Left renal cortex interstitium (tissue), 4 donors: ENCODE measurements around the gene CRTAC1. TPM values are rescaled to one million over a fixed set of nuclear protein-coding genes. Genes with fewer than 3 reads are reported as not detected.

Experiments
- DNase-seq, 4 donors: peaks; one replicate each; pipeline ENCODE4 v3.0.0-alpha.2; 2013; ENCODE audit warnings: low read depth in 4 of 4, low spot score in 2 of 4, missing footprints in 1 of 4
- polyA plus RNA-seq, 4 donors: library from polyadenylated mRNA; unstranded; fragments of 120-200 nt; gene quantifications; one replicate each; pipeline ENCODE4 v1.2.1, GENCODE V29; 2013; ENCODE audit not compliant: insufficient read length in 4 of 4

The CRTAC1 gene
- polyA plus RNA-seq, 4 donors = 22.5 to 48.4 (median 29.9) TPM

DNA sequence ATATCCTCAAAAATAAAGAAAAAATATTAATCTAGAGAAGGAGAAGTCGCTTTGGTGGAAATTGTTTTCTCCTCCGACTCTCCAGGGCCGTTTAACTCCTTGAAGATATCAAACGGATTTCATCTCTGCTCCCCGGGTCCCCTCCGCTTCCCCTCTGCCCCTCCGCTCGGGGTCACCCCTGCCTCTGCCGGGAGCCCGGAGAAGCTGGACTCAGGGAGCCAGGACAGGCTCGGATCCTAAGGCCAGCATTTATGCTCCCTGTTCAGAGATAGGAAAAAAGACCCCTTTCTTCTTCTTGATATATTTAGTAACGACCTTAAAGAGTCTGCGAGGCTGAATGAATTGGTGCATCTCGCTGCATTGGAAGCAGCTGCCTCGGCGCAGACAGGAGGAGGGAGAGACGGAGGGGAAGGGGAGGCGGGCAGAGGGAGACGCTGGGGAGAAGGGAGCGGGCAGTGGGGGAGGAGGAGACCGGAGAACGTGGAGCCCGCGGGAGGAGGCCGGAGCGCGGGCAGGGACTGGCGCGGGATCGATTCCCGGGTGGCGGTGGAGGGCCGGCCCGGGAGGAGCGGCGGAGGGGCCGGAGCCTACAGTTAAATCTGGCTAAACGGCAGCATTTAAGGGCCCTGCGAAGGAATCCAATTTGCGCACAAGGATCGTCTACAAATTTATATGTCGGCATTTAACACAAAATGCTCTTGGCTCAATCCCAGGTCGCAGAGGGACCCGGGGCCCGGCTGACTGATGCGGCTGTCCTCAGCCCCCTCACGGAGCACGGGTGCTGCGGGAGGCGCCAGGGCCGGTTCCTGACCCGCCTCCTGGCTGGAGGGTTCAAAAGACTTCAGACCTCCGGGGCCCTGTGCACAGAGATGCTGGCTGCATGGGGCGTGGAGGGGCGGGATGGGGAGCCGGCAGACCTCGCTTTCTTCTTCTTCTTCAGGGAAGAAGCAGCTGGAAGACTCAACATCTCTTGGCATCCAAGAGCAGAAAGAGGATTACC is 55.6 kb downstream of the CRTAC1 start:
- no peak for DNase-seq

DNA sequence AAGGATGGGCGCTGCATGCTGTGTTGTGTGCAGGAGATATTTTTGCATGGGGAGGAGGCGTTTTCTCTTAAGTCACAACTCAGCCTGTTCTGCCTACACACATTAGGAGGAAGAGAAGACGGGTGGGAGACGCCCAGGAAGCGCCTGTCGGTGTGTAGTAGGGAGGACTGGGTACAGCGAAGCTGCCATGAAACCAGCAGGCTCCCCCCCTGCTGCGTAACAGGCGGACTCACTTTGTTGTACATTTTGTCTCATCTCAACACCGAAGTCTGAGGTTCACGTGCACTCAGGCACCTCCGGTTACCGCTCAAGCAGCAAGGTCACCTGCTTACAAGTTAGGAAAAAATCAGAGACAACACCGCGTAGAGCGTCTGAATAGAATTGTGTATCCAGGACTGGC is 56.3 kb downstream of the CRTAC1 start:
- DNase-seq = no peak

DNA sequence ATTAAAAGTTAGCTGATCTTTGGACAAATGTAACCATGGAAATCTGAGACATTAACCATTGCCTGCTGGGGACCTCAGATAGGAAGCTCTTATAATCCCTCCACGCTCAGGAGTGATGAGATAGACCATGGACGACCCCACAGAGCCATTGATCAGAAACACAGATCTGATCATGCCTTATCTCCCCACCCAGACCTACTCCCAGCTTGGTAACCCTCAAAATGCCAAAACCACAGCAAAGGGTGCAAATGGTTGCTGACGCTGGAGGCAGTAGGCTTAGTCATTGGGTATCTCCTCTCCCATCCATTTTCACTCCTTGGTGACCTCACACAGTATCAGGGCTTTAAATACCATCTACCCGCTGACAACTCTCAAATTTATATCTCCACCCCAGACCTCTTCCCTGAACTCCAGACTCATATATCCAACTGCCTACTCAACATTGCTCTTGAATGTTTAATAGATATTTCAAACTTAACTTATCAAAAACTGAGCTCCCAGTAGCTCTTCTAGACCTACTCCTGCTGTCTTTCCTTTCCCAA is 60.8 kb downstream of the CRTAC1 start:
- DNase-seq = no peak

DNA sequence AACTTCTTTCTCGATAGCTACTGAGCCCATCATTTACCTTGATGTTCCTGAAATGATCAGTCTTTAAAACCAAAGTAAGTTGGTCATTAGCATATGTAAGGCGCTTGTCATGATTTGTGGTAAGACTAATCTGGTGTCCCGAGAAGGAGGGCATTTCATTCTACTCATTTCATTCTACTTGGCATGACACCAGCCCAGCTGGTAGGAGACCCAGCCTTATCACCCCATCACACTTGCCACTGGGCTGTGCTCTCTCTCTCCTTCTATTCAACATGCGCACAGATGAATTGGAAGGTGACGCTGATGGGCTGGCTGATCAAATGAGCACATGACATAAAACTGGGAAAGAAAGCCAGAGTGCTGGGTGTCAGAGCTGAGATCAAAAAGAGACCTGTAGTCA is 65.7 kb downstream of the CRTAC1 start:
- DNase-seq = no peak

DNA sequence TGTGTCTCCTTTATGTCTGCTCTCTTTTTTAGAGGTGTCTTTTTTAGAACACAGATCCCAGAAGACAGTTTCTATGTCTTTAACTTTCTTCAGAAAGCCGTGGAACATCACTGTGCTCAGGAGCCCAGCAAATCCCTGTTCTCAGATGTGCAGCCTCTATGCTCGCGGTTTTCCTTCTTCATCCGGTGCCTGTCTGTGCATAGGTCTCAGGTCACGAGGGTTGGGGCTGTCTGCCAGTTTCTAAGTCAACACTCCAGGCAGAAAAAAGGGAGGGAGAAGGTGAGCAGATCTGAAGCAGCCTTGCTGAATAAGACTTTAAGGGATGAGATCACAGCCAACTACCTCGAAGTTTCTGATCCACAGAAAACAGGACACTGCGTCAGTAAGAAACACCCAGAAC is 68.5 kb downstream of the CRTAC1 start:
- no peak for DNase-seq

DNA sequence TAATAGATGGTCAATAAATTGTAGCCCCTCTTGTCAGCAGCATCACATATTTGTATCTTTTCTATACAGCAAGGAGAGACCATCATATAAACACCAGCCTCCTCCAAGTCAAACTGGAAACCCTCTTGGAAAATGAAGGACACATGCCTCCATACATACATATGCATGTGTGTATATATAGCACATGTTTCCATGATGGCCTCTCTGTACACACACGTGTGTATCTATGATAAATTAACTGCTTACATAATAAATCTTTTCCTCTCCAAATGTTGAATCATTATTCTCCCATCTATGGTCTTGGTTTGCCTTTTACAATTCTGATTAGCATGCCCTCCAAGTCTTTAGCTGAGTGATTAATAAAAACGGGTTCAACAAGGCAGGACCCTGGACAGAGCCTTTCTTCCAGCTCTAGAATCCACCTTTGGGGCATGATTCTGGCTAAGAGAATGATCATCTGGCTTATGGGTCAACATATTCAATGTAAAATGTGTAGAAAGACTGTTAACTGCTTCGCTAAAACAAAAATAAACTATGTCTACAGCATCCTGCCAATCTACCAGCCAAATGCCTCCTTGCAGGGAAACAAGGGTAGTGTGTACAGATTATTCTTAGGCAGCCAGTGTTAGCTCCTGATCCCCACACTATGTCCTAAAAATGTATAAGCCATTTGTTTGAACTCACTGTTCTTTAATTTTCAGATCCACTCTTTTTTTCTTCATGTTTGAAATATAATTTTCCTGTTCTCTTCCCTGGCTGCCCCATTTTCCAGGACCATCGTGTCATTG is 70.0 kb downstream of the CRTAC1 start:
- no peak for DNase-seq

DNA sequence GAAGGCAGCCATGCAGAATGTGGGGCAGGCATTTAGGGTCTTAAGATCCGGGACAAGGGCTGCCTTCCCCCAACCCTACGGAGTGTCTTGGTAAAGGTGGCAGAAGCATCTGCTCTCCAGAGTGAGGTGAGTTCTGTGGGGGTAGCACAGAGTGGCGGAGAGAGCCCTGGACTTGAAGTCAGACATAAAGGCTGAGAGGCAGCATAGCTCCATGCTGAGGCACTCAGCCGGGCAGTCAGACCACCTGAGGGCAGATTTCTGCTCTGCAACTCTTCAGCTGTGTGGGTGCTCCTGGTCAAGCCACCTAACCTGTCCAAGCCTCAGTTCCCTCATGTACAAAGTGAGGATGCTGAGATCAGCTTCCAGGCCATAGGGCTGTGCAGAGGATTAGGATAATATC is 81.0 kb downstream of the CRTAC1 start:
- no peak for DNase-seq

DNA sequence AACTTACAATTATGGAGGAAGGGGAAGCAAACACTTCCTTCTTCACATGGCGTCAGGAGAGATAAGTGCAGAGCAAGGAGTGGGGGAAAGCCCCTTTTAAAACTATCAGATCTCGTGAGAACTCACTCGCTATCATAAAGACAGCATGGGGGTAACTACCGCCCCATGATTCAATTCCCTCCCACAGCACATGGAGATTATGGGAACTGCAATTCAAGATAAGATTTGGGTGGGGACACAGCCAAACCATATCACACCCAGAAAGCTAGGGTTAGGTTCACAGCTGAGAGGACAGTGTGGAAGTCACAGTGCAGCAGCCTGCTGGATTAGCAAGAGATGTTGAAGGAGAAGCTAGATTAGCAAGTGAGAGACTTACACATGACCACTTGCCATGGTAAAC is 81.6 kb downstream of the CRTAC1 start:
- no peak for DNase-seq

DNA sequence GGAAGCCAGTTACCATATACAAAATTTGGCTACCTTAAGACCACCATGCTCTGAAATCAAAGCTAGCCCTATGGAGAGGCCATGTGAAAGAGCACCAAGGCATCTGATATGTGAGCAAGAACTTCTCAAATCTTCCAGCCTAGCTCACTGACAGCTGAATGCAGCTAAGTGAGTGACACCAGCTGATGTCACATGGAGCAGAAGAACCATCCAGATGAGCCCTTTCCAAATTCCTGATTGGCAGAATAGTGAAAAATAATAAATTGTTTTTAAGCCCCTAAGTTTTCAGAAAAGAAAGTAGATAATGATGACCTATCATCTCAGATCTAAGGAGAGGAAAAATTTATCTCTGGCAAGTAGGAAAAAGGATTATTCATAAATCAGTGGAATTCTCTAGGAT is 85.6 kb downstream of the CRTAC1 start:
- no peak for DNase-seq

DNA sequence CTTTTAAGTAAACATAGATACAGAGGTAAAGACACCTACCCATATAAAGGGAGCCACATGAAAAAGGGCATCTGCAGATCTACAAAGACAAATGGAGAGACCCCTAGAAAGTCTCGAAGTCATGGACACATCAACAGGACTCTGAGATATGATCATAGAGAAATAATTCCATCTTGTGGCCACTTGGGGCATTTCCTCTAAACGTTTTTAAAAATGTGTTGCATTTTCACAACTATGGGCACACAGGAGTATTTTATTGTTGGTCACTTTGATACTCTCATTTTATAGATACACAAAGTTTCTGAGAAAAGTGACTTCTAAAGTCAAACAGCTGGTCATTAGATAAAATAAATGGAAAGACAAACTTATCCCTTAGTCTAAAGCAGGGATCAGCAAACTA is 87.1 kb downstream of the CRTAC1 start:
- DNase-seq = no peak

DNA sequence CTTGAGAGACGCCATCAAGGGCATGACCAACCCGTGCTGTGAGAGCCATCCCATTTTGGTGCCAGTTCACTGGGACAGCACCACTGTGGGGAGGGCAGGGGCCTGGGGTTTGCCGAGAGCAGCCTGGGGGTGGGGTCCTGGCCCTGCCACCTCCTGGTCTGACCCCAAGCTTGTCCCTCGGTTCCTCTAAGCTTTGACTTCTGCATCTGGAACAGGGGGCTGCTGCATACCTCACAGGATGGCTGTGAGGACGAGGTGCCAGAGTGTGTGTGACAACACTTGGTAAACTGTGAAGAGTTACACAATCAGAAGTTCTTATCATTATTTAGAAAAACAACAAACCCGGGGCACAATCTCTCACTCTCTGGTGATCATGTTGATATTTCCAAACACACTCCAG is 89.9 kb downstream of the CRTAC1 start:
- DNase-seq = no peak

DNA sequence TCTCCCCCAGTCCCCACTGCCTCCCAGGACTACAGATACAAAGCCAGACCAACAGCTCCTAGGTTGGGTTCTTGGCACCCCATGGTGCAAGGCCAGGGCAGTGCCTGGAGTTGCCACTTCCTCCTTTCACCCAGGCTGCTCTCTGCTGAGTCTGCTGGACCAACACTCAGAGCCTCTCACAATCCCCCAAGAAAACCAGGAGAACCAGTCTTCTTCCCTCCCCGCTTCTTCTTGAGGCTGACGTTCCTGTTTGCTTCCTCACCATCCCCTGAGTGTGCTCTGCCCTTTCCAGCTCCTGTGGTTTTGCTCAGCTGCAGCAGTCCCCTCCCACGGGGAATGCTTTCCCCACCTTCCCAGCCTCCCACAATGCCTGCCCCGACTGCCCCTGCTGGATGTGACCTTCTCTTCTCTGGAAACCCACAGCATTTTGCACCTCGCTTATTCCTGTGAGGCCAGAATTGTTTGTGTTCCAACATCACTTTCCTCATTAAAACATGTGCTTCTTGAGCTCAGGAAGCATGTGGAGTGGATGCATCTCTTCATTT is 90.9 kb downstream of the CRTAC1 start:
- DNase-seq = no peak

DNA sequence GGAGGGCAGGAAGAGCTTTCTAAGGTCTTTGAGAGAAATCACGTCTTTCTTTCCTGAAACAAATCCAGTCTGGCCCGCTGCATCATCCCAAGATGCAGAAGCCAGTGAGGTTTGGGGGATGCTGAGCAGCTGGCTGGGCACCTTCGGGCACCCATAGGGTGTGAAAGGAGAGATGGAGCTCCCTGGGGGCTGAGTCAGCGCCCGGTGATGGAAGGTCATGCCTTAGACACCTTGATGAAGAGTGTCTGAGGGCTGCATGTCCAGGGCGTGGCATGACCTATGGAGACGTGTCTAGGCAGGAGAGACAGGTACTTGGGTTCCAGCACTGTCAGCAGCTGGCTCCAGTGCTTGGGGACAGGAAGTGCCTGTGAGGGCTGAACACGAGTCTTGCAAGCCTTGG is 92.5 kb downstream of the CRTAC1 start:
- no peak for DNase-seq

DNA sequence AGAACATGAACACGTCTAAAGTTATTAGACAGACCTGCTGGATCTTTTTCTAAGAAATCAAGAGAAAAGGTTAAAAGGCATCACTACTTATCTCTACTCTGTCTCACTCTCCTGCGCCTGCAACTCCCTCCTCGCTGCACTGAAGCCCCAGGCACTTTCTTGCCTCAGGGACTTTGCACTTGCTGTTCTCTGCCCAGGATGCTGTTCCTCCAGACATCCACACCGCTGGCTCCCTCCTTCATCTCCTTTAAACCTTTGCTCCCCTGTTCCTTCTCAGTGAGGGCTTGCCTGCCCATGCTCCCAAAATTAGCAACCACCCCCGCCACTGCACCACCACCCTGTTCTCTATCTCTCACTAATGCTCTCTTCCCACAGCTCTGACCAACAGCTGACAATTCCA is 93.4 kb downstream of the CRTAC1 start:
- DNase-seq = no peak

DNA sequence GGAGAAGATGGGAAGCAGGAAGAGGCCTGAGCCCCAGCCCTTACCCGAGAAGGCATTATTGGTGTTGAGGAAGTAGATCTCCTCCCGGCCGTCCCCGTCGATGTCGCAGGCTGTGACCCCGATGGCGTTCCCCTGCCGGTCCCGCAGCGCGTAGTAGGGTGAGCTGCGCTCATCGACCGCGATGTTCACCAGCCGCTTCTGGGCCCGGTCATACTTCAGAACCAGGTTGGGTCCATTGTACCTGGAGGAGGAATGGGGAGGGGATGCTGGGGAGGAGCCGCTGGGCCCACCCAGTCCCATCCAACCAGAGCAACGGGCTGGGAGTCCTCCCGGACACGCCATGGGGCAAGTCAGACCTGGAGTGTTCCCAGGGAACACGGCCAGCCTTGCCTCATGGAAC is 94.3 kb downstream of the CRTAC1 start:
- no peak for DNase-seq

DNA sequence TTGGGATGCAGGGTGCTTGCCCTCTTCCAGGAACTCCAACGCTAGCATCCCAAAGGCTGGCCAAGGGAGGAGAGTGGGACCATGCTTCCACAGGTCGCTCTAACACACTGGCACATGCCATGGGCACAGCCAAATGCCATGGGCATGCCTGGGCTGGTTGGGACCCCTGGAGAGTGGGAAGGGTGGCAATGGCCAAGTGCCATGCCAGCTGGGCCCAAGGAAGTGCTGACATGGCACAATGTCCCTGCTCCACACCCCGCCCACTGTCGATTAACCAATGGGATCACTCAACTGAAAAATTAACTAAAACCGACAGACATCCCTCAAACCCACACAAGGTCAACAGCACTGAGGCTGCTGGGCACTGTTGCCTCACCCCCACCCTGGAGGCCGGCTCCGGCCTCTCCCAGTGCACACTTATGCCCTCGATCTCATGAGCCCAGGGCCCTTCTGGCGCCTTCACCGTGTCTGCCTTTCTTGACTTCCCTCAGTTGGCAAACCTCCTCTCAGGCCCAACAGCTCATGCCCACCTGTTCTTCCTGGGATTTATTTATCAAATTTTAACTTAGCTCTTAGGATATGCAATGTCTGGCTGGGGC is 97.4 kb downstream of the CRTAC1 start:
- no peak for DNase-seq

DNA sequence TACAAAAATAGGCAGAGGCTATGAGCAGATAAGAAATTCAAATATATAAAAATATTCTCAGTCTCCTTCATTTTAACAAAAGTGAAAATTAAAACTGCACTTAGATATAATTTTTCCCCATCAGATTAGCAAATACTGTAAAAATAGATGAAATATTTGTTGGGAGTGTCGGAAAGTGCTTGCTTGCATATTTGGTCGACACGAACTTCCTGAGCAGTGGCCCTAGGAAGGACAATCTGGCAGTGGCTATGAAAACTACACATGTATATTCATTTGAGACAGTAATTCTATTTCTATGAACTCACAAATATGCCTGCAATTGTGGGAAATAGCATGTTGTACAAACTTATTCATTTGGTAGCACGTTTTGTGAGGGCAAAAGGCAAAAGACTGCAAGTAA is 99.4 kb downstream of the CRTAC1 start:
- no peak for DNase-seq

DNA sequence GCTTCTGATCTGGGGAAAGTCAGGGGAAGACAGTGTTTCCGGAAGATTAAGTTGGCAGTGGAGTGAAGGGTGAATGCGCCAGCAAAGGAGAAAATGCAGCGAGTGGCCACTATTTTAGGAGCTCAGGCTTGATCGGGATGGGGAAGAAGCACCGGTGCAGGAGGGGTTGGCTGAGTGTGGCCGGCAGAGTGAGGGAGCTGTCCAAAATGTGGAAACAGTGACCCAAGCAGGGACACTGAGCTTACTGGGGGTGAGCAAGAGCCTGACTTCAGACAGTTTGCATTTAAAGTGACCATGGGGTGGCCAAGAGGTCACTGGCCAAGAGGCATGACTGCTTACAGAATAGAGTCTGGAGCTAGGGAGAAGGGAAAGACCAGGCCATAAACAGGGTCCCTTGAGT is 101.5 kb downstream of the CRTAC1 start:
- DNase-seq = no peak

DNA sequence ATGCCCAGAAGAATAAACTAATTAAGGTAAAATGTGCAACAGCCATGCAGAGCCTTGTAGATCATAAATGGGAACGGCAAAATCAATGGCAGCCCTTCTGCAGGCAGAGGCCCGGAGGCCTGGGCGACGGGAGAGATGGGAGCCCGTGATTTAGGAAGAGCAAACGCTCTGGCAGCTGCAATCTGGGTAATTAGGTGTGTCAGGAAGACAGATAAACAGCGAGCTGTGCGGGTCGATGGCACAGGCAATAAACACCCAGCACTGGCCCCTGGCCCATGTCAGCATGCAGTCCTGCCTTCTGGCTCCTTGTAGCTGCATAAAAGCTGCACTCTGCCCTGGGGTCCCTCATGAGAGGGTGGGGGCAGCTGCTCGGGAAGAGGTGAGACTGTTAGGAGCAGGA is 102.8 kb downstream of the CRTAC1 start:
- DNase-seq = no peak

DNA sequence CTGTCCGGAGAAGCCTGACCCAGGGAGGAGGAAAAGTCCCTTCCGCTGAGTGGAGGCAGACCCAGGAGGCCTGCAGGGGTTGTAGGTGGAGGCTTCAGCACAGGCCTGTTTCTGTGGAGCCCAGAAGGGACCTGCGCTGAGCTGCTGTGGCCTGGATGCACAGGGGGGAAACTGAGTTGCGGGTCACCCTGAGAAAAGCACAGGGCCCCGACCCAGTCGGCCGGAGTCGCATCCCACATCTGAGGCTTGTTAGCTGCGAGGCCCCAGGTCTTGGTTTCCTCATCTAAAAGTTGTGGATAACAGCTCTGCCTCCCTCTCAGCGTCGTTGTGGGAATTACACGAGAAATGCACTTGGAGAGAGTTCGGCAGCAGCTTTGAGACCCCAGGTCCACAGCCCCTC is 104.4 kb downstream of the CRTAC1 start:
- DNase-seq = no peak
